GM23248 (cell line): ENCODE data around the gene MAP3K10.

Experiments
- EZH2 ChIP-seq: fragments of 200-600 bp; sonication (generic); IDR thresholded peaks from 2 replicates; pipeline ENCODE4 v1.6.1; 2018; ENCODE audit warnings: antibody characterized with exemption, mild to moderate bottlenecking; ENCODE audit not compliant: insufficient read depth, poor library complexity, severe bottlenecking
- EZH2phosphoT487 ChIP-seq: fragments of 200-600 bp; sonication (generic); IDR thresholded peaks from 2 replicates; pipeline ENCODE4 v1.6.1; 2018; ENCODE audit warnings: antibody characterized with exemption, moderate library complexity, mild to moderate bottlenecking, low read depth; ENCODE audit not compliant: insufficient read depth

- TF ChIP-seq EZH2 (no peak), EZH2phosphoT487 (no peak)
Observed at GRCh38 chr19:40236366-40236765, 45.1 kb downstream of the MAP3K10 start.
